PFSK-1 (cell line): ENCODE data around the gene ARID5A.

Experiments
- FOXP2 ChIP-seq: optimal IDR thresholded peaks from 2 replicates; pipeline ENCODE3; 2011; ENCODE audit warnings: borderline replicate concordance, control low read depth, inconsistent platforms; ENCODE audit not compliant: insufficient read depth; ENCODE audit errors: extremely low read length, extremely low read depth
- POLR2AphosphoS5 ChIP-seq: IDR thresholded peaks from 2 replicates; pipeline ENCODE4 v1.6.1; 2012; ENCODE audit warnings: low read depth, mild to moderate bottlenecking, control low read depth, low read length, moderate library complexity
- SIN3A ChIP-seq: IDR thresholded peaks from 2 replicates; pipeline ENCODE4 v1.6.1; 2012; ENCODE audit warnings: mild to moderate bottlenecking, low read length, moderate library complexity, borderline replicate concordance; ENCODE audit not compliant: insufficient read depth
- TAF1 ChIP-seq: IDR thresholded peaks from 2 replicates; pipeline ENCODE4 v1.6.1; 2012; ENCODE audit warnings: low read length, control low read depth, borderline replicate concordance; ENCODE audit not compliant: insufficient read depth

DNA sequence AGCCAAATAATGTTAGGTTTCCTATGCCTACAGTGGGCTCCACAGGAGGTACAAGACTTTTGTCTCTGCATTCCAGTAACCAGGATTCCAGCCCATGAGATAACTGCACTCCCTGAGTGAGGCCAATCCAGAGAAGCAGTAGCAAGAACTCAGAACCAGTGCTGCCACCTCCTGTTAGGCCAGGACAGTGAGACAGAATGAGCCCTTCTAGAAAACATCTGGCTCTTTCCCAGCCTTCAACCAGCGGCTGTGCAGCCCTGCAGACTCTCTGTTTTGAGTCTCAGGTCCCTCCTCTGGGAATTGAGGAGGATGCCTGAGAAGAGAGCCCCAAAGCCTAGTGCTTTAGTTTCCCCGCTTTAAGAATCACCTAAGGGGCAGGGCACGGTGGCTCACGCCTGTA, 44.2 kb downstream of the ARID5A start:
- TF ChIP-seq POLR2AphosphoS5 (no peak), SIN3A (no peak), FOXP2 (no peak), TAF1 (no peak)
